ENCODE measurements around the gene NTRK2. TPM values are rescaled to one million over a fixed set of nuclear protein-coding genes. Genes with fewer than 3 reads are reported as not detected.
A peak's percentile ranks its signal among the peaks of the same experiment; 100 is the strongest.

NTRK2 gene
- total RNA-seq, 4 donors from 2014 or later = 1.1 to 7.3 (median 1.5) TPM

- in situ Hi-C loops (cut with MboI; ENCODE audit: low sequenced_read_pairs in 4 of 4) (loop anchor here in 1 of 4 donors (10.0 kb wide), 1 partner anchor 257 kb away; no protein-coding TSS in a partner anchor), intact Hi-C loops (cut with DNase I; ENCODE audit: low total_unique reads) (loop anchor here (2.0 kb wide), 1 partner anchor 257 kb away; no protein-coding TSS in a partner anchor)
- Histone ChIP-seq H3K27me3 (no peaks in the 10 kb centered on the region), H3K27ac (no peak overlapping the region), H3K9me3 (no peaks in the 10 kb centered on the region), H3K4me1 (no peaks in the 10 kb centered on the region), H3K36me3 (no peaks in the 10 kb centered on the region), H3K4me3 (no peak overlapping the region)
- TF ChIP-seq, protein P1, sequence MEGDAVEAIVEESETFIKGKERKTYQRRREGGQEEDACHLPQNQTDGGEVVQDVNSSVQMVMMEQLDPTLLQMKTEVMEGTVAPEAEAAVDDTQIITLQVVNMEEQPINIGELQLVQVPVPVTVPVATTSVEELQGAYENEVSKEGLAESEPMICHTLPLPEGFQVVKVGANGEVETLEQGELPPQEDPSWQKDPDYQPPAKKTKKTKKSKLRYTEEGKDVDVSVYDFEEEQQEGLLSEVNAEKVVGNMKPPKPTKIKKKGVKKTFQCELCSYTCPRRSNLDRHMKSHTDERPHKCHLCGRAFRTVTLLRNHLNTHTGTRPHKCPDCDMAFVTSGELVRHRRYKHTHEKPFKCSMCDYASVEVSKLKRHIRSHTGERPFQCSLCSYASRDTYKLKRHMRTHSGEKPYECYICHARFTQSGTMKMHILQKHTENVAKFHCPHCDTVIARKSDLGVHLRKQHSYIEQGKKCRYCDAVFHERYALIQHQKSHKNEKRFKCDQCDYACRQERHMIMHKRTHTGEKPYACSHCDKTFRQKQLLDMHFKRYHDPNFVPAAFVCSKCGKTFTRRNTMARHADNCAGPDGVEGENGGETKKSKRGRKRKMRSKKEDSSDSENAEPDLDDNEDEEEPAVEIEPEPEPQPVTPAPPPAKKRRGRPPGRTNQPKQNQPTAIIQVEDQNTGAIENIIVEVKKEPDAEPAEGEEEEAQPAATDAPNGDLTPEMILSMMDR (IDR thresholded peaks at IDR 0.05 in 4 of 5, conservative IDR thresholded peaks at IDR 0.05 in 1 of 5) = peak in 3 of 5 experiments; percentile 41 to 52 (median 47)
- TF ChIP-seq POLR2A (IDR thresholded peaks at IDR 0.05) = no peak
- peak; percentile 15 to 18 for DNase-seq
- ATAC-seq = no peak
These were observed 28.1 kb downstream of the NTRK2 start for GRCh38 chr9:84697509-84698114.

- Histone ChIP-seq H3K27ac (no peak overlapping the region), H3K27me3 (no peaks in the 10 kb centered on the region), H3K4me3 (no peak overlapping the region), H3K9me3 (no peaks in the 10 kb centered on the region), H3K4me1 (no peaks in the 10 kb centered on the region), H3K36me3 (no peaks in the 10 kb centered on the region)
- DNase-seq = no peak
- no peak for TF ChIP-seq POLR2A (IDR thresholded peaks at IDR 0.05)
- TF ChIP-seq, protein P1 (IDR thresholded peaks at IDR 0.05 in 4 of 5, conservative IDR thresholded peaks at IDR 0.05 in 1 of 5) = no peak
- ATAC-seq = no peak
- intact Hi-C loops (cut with DNase I; ENCODE audit: low total_unique reads) (loop anchor here (2.0 kb wide), 1 partner anchor 256 kb away; no protein-coding TSS in a partner anchor), in situ Hi-C loops (cut with MboI; ENCODE audit: low sequenced_read_pairs in 4 of 4) (loop anchor here in 1 of 4 donors (10.0 kb wide), 1 partner anchor 256 kb away; no protein-coding TSS in a partner anchor)
These were observed 28.8 kb downstream of the NTRK2 start for GRCh38 chr9:84698323-84698722.

DNA sequence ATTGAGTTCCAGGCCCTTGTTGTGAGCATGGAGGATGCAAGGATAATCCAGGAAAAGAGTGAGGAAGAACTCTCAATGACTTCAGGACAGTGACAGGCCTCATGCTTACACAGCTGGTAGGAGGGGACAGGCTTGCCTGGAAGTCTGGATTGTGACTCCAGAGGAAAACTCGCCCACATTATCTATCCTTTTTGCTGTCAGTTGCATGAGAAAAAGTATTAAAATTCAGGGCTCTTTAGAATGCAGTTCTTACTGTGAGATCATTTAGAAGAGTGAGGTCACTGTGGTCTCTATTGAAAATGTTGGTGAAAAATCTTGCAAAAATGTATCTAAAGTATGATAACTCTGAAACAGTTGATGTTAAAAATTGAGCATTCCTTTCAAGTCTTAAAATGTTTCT is 30.5 kb downstream of the NTRK2 start:
- no peak for TF ChIP-seq POLR2A (IDR thresholded peaks at IDR 0.05)
- TF ChIP-seq, protein P1 (IDR thresholded peaks at IDR 0.05 in 4 of 5, conservative IDR thresholded peaks at IDR 0.05 in 1 of 5) = no peak
- ATAC-seq = no peak
- no peaks in the 10 kb centered on the region for H3K9me3 ChIP-seq
- in situ Hi-C loops (cut with MboI; ENCODE audit: low sequenced_read_pairs in 4 of 4) = loop anchor here in 1 of 4 donors (10.0 kb wide), 1 partner anchor 255 kb away; no protein-coding TSS in a partner anchor
- no peak overlapping the region for H3K4me3 ChIP-seq
- no peak for DNase-seq
- intact Hi-C loops (cut with DNase I; ENCODE audit: low total_unique reads) = loop anchor here (2.0 kb wide), 1 partner anchor 255 kb away; no protein-coding TSS in a partner anchor
- no peak overlapping the region for H3K27ac ChIP-seq
- H3K27me3 ChIP-seq = no peaks in the 10 kb centered on the region
- no peaks in the 10 kb centered on the region for H3K4me1 ChIP-seq
- no peaks in the 10 kb centered on the region for H3K36me3 ChIP-seq

GRCh38 chr9:84701801-84702200 is 32.3 kb downstream of the NTRK2 start:
- TF ChIP-seq, protein P1 (IDR thresholded peaks at IDR 0.05 in 4 of 5, conservative IDR thresholded peaks at IDR 0.05 in 1 of 5) = no peak
- TF ChIP-seq POLR2A (IDR thresholded peaks at IDR 0.05) = no peak
- no peak overlapping the region for H3K4me3 ChIP-seq
- DNase-seq = no peak
- in situ Hi-C loops (cut with MboI; ENCODE audit: low sequenced_read_pairs in 4 of 4) = no loop called here
- no peaks in the 10 kb centered on the region for H3K36me3 ChIP-seq
- H3K9me3 ChIP-seq = no peaks in the 10 kb centered on the region
- no peaks in the 10 kb centered on the region for H3K27me3 ChIP-seq
- H3K4me1 ChIP-seq = no peaks in the 10 kb centered on the region
- intact Hi-C loops (cut with DNase I; ENCODE audit: low total_unique reads) = no loop called here
- no peak overlapping the region for H3K27ac ChIP-seq
- ATAC-seq = no peak
